Measurements from ENCODE around the gene PPP2R5C. TPM values are rescaled to one million over a fixed set of nuclear protein-coding genes. Genes with fewer than 3 reads are reported as not detected.

The PPP2R5C gene
- total and polyA plus RNA-seq, 9 of the 15 experiments (the other 6 are each of a cell fraction or from before 2014, with no cell fraction given) = 284 to 617 (median 395) TPM

- Histone ChIP-seq H3K27ac (ENCODE audit: extremely low read depth, low read depth, low read length) (no peak overlapping the region), H4K20me1 (replicated peaks; ENCODE audit: control insufficient read depth, insufficient read depth, low read length) (no peaks in the 10 kb centered on the region), H3K4me2 (ENCODE audit: insufficient read depth, low read length) (no peak overlapping the region), H3K4me1 (replicated peaks in 1 of 2; ENCODE audit: control insufficient read depth in 2 of 2, insufficient read depth in 2 of 2, low read length in 2 of 2) (peaks cover 21 to 31% of the 10 kb centered on the region in 2 experiments; a peak in 4 of 5 replicates), H3K9ac (ENCODE audit: insufficient read depth in 1 of 2, low read depth in 2 of 2, low read length in 2 of 2) (no peak overlapping the region), H3K4me3 (no peak overlapping the region), H3K9me3 (replicated peaks; ENCODE audit: control insufficient read depth, insufficient read depth, low read depth, low read length) (peaks cover 4% of the 10 kb centered on the region), H3K27me3 (ENCODE audit: control insufficient read depth in 2 of 2, insufficient read depth in 2 of 2, low read length in 2 of 2) (no peaks in the 10 kb centered on the region), H3K79me2 (ENCODE audit: control insufficient read depth, insufficient read depth, low read length) (no peaks in the 10 kb centered on the region), H3K9me1 (ENCODE audit: control insufficient read depth, insufficient read depth, low read length) (no peaks in the 10 kb centered on the region), H2AFZ (ENCODE audit: low read depth, low read length) (no peak overlapping the region), H3K36me3 (ENCODE audit: control insufficient read depth, insufficient read depth, low read length) (no peaks in the 10 kb centered on the region)
- WGBS (ENCODE audit: insufficient coverage, low coverage, missing lambda C conversion rate) = 87% methylated on average over 10 of the region's 10 CpGs
- ChIA-PET POLR2A (no interaction called here), CTCF (ENCODE audit: low intra/inter-chr PET ratio) (no interaction called here)
- in situ Hi-C loops (cut with MboI) = no loop called here
- FAIRE-seq = no peak
- no peak for ATAC-seq
- intact Hi-C loops (cut with micrococcal nuclease) = no loop called here
- BruUV-seq (replicated peaks) = no TSS peak
- TF ChIP-seq ZNF655 (CRISPR knock-in tag; IDR thresholded peaks at IDR 0.05) (no peak), GATAD2B (IDR thresholded peaks at IDR 0.05; ENCODE audit: borderline replicate concordance) (no peak), ZBTB8A (IDR thresholded peaks at IDR 0.05; ENCODE audit: partially characterized antibody) (no peak), CCAR2 (IDR thresholded peaks at IDR 0.05; ENCODE audit: low read depth, low read length) (no peak), EZH2 (IDR thresholded peaks at IDR 0.05; ENCODE audit: borderline replicate concordance, low read depth, low read length) (no peak), HDAC3 (IDR thresholded peaks at IDR 0.05; ENCODE audit: borderline replicate concordance, partially characterized antibody) (no peak)
- no peak for DNase-seq (ENCODE audit: extremely low read depth in 1 of 4, low spot score in 3 of 4)
Measured at GRCh38 chr14:101728367-101728742, 33.2 kb upstream of the PPP2R5C start.
